HFF-Myc (cell line): ENCODE results near the gene BRS3.

Source experiments
- DNase-seq: peaks from one replicate; pipeline ENCODE4 v3.0.0-alpha.2; 2011; ENCODE audit warnings: low read depth; ENCODE audit errors: extremely low read depth
- H3K4me3 ChIP-seq: replicated peaks from 2 replicates; pipeline ENCODE4 v1.5.1; 2011; ENCODE audit warnings: low read depth, mild to moderate bottlenecking, control low read depth, low read length
- TF ChIP-seq, protein P1 (sequence below): IDR thresholded peaks from 2 replicates; pipeline ENCODE4 v1.5.1; 2012; ENCODE audit warnings: mild to moderate bottlenecking, low read depth, low read length, control low read depth; ENCODE audit errors: missing control alignments

The BRS3 gene

DNA sequence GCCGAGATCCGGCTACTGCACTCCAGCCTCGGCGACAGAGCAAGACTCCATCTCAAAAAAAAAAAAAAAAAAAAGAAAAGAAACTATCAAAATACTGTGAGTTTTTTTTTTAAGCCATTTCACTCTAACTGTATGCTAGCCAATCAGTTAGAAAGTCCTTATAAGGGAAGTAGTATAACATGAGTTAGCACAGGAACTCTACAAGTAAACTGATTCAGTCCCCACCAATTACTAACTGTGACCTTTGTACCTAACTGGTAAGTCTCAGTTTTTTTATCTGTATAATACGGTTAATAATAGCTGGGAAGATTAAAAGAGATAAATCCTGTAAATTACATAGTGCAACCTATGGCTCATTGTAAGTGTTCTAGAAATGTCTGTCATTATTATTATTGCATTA is 35.1 kb upstream of the BRS3 start:
- H3K4me3 ChIP-seq: no peak overlapping the region
- TF ChIP-seq, protein P1, sequence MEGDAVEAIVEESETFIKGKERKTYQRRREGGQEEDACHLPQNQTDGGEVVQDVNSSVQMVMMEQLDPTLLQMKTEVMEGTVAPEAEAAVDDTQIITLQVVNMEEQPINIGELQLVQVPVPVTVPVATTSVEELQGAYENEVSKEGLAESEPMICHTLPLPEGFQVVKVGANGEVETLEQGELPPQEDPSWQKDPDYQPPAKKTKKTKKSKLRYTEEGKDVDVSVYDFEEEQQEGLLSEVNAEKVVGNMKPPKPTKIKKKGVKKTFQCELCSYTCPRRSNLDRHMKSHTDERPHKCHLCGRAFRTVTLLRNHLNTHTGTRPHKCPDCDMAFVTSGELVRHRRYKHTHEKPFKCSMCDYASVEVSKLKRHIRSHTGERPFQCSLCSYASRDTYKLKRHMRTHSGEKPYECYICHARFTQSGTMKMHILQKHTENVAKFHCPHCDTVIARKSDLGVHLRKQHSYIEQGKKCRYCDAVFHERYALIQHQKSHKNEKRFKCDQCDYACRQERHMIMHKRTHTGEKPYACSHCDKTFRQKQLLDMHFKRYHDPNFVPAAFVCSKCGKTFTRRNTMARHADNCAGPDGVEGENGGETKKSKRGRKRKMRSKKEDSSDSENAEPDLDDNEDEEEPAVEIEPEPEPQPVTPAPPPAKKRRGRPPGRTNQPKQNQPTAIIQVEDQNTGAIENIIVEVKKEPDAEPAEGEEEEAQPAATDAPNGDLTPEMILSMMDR: no peak
- no peak for DNase-seq

DNA sequence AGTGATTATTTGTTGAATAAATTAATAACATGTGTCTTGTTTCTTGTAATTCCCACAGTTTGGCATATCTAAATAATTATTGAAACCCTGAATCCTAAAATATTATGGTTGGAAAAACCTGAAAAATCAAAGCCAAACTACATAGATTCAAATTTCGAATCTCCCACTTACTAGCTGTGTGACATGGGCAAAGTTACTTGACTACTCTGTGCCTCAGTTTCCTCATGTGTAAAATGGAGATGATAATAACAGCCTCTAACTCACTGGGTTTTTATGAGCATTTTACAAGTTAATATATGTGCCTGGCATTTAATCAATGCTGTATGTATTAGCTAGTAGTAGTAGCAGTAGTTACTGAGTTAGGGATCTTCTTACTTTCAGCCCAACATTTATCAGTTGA is 34.6 kb upstream of the BRS3 start:
- H3K4me3 ChIP-seq: no peak overlapping the region
- DNase-seq: no peak
- TF ChIP-seq, protein P1: no peak

DNA sequence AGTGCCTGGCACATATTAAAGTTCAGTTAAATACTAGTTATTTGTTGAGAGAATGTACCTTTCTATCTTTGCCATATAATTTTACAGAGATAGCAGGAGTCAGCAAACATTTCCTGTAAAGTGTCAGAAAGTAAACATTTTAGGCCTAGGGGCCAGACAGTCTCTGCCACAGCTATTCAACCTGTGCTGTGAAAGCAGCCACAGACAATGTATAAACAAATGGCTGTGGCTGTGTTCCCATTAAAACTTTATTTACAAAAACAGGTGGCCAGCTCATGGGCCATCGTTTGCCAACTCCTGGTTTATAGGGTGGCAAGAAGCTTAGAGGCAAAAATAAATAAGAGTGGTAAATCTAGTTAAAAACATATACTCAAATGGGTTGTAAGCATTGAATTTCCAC is 34.0 kb upstream of the BRS3 start:
- TF ChIP-seq, protein P1: no peak
- H3K4me3 ChIP-seq: no peak overlapping the region
- DNase-seq: no peak

DNA sequence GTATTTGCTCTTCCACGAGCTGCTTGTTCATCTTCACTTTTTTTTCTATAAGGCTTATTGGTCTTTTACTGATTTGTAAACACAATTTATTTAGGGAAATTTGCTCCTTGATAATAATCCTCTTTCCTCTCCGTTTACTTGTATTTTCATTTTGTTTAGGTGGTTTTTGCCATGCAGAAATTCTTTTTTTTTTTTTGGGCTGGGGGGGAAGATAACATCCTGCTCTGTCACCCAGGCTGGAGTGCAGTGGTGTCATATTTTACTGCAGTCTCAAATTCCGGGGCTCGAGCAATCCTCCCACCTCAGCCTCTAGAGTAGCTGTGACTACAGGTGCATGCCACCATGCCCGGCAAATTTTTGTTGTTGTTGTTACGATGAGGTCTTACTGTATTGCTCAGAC is 31.6 kb upstream of the BRS3 start:
- no peak overlapping the region for H3K4me3 ChIP-seq
- TF ChIP-seq, protein P1: no peak
- DNase-seq: no peak

DNA sequence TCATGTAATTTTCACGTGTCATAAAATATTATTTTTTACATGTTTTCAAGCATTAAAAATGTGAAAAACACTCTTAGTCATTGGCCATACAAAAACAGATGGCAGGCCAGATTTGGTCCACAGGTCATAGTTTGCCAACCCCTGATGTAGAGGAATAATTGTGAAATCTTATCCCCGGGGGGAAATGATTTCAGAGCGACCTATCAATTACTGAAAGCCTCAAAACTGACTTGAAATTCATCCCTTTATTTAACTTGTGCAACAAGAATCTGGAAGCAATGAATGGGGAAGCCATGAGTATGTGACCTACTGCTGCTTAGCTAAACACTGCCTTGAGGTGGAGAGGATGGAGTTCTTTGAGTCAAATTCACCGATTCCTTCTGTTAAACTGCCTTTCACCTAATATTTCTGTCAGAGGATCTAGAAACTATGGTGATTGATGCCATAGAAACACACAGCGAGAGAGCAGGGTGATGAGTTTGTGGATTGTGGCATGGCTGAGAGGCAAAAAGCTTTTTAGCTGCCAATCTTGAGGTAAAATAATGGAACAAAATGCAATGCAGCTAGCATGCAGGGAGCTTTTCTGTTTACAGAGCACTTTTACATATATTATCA is 30.3 kb upstream of the BRS3 start:
- TF ChIP-seq, protein P1: no peak
- H3K4me3 ChIP-seq: no peak overlapping the region
- no peak for DNase-seq

DNA sequence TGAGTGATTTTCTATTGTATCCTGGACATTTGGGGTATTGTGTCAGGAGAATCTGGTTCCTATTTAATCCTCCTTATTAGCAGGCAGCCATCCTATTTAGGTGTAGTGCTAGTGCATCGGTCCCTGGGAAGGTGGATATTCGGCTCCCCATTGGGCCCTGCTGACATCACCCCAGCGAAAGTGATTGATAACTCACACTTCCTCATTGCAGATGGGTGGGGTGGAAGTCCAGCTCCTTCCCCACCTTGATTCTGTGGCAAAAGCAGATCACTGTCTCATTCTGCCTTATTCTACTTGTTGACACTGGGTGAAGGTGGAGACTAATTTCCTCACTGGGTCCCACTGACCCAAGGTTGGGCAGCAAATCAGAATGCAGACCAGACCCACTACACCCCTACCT is 23.2 kb upstream of the BRS3 start:
- no peak overlapping the region for H3K4me3 ChIP-seq
- no peak for DNase-seq
- TF ChIP-seq, protein P1: no peak

DNA sequence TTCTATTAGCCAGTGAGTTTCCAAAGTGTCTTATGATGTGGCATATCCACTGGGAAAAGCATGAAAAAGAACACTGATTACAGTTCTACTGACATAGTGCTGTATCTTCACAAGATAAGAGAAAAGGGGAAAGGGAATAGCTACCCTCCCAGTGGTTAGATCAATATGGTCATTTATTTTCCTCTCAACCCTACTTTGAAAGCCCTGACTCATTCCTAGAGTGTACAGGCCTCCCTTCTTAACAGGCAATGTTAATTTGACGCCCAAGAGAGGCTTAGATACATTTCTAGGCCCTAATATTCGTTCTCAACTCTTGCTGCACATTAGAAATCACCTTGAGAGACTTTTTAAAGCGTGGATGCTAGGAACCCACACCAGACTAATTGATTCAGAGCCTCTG is 20.4 kb upstream of the BRS3 start:
- no peak overlapping the region for H3K4me3 ChIP-seq
- DNase-seq: no peak
- TF ChIP-seq, protein P1: no peak
